Gastrocnemius medialis (tissue), 4 donors: ENCODE data around the gene NEDD4L. TPM values are rescaled to one million over a fixed set of nuclear protein-coding genes. Genes with fewer than 3 reads are reported as not detected.

Experiments used
- ATAC-seq, 2 donors: fragments of 150-250 bp; one replicate each; pipeline ENCODE4 v1.9.1; 2016
- DNase-seq, 2 donors: peaks; one replicate each; pipeline ENCODE4 v3.0.0-alpha.2; 2019
- H3K27ac ChIP-seq, 4 donors: fragments of 200-600 bp; sonication (generic); 1 replicate in 1 of 4; 2 replicates in 3 of 4; pipeline ENCODE4 v1.5.1; 2016 to 2018; ENCODE audit warnings: mild to moderate bottlenecking in 2 of 4, moderate library complexity in 1 of 4
- H3K27me3 ChIP-seq, 3 donors: fragments of 200-600 bp; sonication (generic) in 2 of 3; 1 replicate in 1 of 3; 2 replicates in 2 of 3; pipeline versions ENCODE4 v1.5.1 to v1.6.0; 2016 to 2019; ENCODE audit warnings: mild to moderate bottlenecking in 1 of 3, moderate library complexity in 1 of 3
- H3K36me3 ChIP-seq, 2 donors: fragments of 200-600 bp; sonication (generic) in 1 of 2; one replicate each; pipeline ENCODE4 v1.5.1; 2017 to 2018
- H3K4me1 ChIP-seq, 2 donors: fragments of 200-600 bp; sonication (generic) in 1 of 2; one replicate each; pipeline ENCODE4 v1.5.1; 2016 to 2017; ENCODE audit warnings: mild to moderate bottlenecking in 2 of 2
- H3K4me3 ChIP-seq, 4 donors: fragments of 200-600 bp; sonication (generic) in 3 of 4; 1 replicate in 1 of 4; 2 replicates in 3 of 4; pipeline ENCODE4 v1.5.1; 2016 to 2019; ENCODE audit warnings: mild to moderate bottlenecking in 2 of 4
- H3K9me3 ChIP-seq, 3 donors: fragments of 200-600 bp; sonication (generic) in 2 of 3; 1 replicate in 1 of 3; 2 replicates in 2 of 3; pipeline ENCODE4 v1.5.1; 2016 to 2019
- POLR2A ChIP-seq, 2 donors: fragments of 450-650 bp; IDR thresholded peaks; one replicate each; pipeline ENCODE4 v1.6.1; 2017; ENCODE audit warnings: antibody characterized with exemption in 2 of 2, mild to moderate bottlenecking in 2 of 2, moderate library complexity in 2 of 2
- in situ Hi-C, 4 donors: fragments of 200-750 bp; cut with MboI; loops; one replicate each; pipeline versions ENCODE4 v1.15.0 to v1.8.0; 2017; ENCODE audit warnings: low sequenced_read_pairs in 4 of 4
- intact Hi-C: fragments of 100-400 bp; cut with DNase I; formaldehyde crosslinking; loops from one replicate; pipeline ENCODE4 v1.15.1; 2023; ENCODE audit warnings: low total_unique reads
- total RNA-seq, 4 donors: library from RNA; depleted of rRNA; stranded (reverse); fragments of >200 nt; gene quantifications; one replicate each; pipeline versions ENCODE4 v1.1.0 to v1.2.3, GENCODE V29; 2016
- TF ChIP-seq, protein P1 (sequence below), 5 experiments: fragments of 450-650 bp in 3 of 5; fragments of 200-600 bp in 2 of 5; sonication (generic) in 2 of 5; IDR thresholded peaks in 4 of 5; conservative IDR thresholded peaks in 1 of 5; 1 replicate in 4 of 5; 2 replicates in 1 of 5; pipeline ENCODE4 v1.5.1; 2016 to 2019; ENCODE audit warnings: antibody characterized with exemption in 5 of 5, mild to moderate bottlenecking in 3 of 5, moderate library complexity in 3 of 5

NEDD4L gene
- total RNA-seq, 4 donors from 2014 or later = 27.4 to 81.5 (median 51.5) TPM

DNA sequence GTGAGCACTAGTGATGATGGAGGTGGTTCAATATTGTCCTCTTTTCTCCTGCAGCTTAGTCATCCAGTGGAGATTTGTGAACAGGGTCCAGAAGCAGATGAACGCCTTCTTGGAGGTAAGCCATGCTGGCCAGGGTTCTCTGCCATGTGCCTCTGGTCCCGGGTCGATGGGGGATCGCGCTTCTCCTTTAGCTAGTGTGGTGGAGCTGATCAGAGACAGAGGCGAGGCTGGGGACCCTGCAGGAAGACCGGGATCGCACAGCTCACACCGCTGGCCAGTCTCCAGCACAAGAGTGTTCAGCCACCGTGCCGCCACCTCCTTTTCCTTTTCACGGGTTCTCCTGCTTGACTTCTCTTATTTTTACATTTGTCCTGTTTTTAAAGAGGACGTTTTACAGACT lies 341.4 kb downstream of the NEDD4L start:
- Histone ChIP-seq H3K36me3 (peaks cover 0 to 47% of the 10 kb centered on the region in 2 donors), H3K27me3 (no peaks in the 10 kb centered on the region), H3K4me1 (peaks cover 7 to 12% of the 10 kb centered on the region in 2 donors), H3K27ac (no peak overlapping the region), H3K9me3 (no peaks in the 10 kb centered on the region), H3K4me3 (no peak overlapping the region)
- TF ChIP-seq, protein P1, sequence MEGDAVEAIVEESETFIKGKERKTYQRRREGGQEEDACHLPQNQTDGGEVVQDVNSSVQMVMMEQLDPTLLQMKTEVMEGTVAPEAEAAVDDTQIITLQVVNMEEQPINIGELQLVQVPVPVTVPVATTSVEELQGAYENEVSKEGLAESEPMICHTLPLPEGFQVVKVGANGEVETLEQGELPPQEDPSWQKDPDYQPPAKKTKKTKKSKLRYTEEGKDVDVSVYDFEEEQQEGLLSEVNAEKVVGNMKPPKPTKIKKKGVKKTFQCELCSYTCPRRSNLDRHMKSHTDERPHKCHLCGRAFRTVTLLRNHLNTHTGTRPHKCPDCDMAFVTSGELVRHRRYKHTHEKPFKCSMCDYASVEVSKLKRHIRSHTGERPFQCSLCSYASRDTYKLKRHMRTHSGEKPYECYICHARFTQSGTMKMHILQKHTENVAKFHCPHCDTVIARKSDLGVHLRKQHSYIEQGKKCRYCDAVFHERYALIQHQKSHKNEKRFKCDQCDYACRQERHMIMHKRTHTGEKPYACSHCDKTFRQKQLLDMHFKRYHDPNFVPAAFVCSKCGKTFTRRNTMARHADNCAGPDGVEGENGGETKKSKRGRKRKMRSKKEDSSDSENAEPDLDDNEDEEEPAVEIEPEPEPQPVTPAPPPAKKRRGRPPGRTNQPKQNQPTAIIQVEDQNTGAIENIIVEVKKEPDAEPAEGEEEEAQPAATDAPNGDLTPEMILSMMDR (IDR thresholded peaks at IDR 0.05 in 4 of 5, conservative IDR thresholded peaks at IDR 0.05 in 1 of 5) = no peak
- TF ChIP-seq POLR2A (IDR thresholded peaks at IDR 0.05) = no peak
- DNase-seq = no peak
- intact Hi-C loops = loop anchor here (5.0 kb wide), 1 partner anchor 128 kb away; no protein-coding TSS in a partner anchor
- in situ Hi-C loops = no loop called here
- no peak for ATAC-seq

DNA sequence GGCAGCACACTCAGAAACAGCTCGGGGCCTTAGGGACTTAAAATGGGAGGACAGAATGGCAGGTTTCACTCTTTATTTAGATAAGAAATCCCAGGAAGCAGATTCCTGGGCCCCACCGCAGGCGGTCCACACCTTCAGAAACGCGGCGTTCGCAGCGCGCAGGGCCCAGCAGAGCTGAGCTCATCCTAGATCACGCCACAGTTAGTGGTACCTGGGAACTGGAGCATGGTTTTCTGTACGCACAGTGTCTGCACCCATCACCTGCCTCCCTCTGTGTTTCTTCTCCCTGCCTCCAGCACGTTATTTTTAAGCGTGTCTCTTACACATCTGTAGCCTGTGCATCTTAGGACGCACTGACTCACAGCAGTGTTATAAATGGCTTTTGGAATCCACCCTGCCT lies 342.8 kb downstream of the NEDD4L start:
- in situ Hi-C loops (no loop called here), intact Hi-C loops (loop anchor here (5.0 kb wide), 1 partner anchor 129 kb away; no protein-coding TSS in a partner anchor)
- Histone ChIP-seq H3K27me3 (no peaks in the 10 kb centered on the region), H3K4me1 (peaks cover 19 to 24% of the 10 kb centered on the region in 2 donors), H3K4me3 (no peak overlapping the region), H3K9me3 (no peaks in the 10 kb centered on the region), H3K36me3 (peaks cover 0 to 42% of the 10 kb centered on the region in 2 donors), H3K27ac (peak overlapping the region in 2 of 4 donors; percentile 19 to 87)
- DNase-seq = no peak
- no peak for ATAC-seq
- TF ChIP-seq, protein P1 (IDR thresholded peaks at IDR 0.05 in 4 of 5, conservative IDR thresholded peaks at IDR 0.05 in 1 of 5) = no peak
- no peak for TF ChIP-seq POLR2A (IDR thresholded peaks at IDR 0.05)

DNA sequence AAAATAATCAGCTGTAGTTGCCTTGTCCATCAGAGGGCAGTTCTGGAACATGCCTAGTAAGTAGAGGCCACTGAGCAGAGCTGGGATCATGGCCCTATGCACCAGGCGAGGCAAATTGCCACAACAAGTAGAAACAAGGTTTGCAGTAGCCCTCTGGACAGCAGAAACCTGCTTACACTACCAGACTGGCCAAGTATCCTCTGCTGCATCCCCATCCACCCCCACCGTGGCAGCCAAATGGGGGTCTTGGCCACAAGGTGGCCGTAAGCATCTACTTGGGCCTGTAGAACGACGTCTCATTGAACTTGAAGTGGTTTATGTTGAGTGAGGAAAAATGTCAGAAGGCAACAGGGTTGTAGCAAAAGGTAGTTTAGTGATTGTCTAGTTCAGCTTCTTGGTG lies 343.7 kb downstream of the NEDD4L start:
- in situ Hi-C loops = no loop called here
- H3K36me3 ChIP-seq = peaks cover 0 to 48% of the 10 kb centered on the region in 2 donors
- TF ChIP-seq, protein P1 (IDR thresholded peaks at IDR 0.05 in 4 of 5, conservative IDR thresholded peaks at IDR 0.05 in 1 of 5) = no peak
- TF ChIP-seq POLR2A (IDR thresholded peaks at IDR 0.05) = no peak
- H3K9me3 ChIP-seq = no peaks in the 10 kb centered on the region
- H3K27me3 ChIP-seq = no peaks in the 10 kb centered on the region
- ATAC-seq = no peak
- no peak for DNase-seq
- H3K4me1 ChIP-seq = peaks cover 20 to 33% of the 10 kb centered on the region in 2 donors
- no peak overlapping the region for H3K4me3 ChIP-seq
- intact Hi-C loops = loop anchor here (5.0 kb wide), 1 partner anchor 130 kb away; no protein-coding TSS in a partner anchor
- peak overlapping the region; percentile 65 to 91 (median 86) for H3K27ac ChIP-seq

DNA sequence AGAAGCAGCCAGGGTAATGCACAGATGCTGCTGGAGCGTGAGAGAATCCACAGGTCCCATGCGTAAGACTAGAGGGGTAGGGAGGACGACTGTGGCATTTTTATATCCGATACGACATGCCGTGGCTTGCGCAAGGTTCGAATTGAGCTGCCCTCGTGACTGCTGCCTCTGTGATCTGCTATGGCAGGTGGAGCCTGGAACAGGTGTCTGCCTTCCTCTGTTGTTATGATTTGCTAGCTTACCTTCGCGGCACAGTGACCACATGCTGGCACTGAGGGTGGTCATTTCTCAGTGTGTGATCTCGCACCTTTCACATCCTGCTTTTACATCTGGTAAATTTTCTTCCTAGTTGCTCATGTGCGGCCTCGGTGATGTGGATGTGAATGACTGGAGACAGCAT lies 344.7 kb downstream of the NEDD4L start:
- peak in 1 of 2 donors; percentile 13 for TF ChIP-seq POLR2A (IDR thresholded peaks at IDR 0.05)
- TF ChIP-seq, protein P1 (IDR thresholded peaks at IDR 0.05 in 4 of 5, conservative IDR thresholded peaks at IDR 0.05 in 1 of 5) = no peak
- peaks cover 20 to 42% of the 10 kb centered on the region in 2 donors for H3K4me1 ChIP-seq
- ATAC-seq (peak in 1 of 2 donors; percentile 10), DNase-seq (peak; percentile 59 to 66)
- in situ Hi-C loops (no loop called here), intact Hi-C loops (loop anchor here (5.0 kb wide), 1 partner anchor 131 kb away; no protein-coding TSS in a partner anchor)
- H3K4me3 ChIP-seq = no peak overlapping the region
- no peaks in the 10 kb centered on the region for H3K27me3 ChIP-seq
- H3K27ac ChIP-seq = peak overlapping the region; percentile 65 to 91 (median 86)
- no peaks in the 10 kb centered on the region for H3K9me3 ChIP-seq
- peaks cover 0 to 38% of the 10 kb centered on the region in 2 donors for H3K36me3 ChIP-seq
